H9 (cell line): ENCODE measurements around the gene RPL36. TPM values are rescaled to one million over a fixed set of nuclear protein-coding genes. Genes with fewer than 3 reads are reported as not detected.
A peak's percentile ranks its signal among the peaks of the same experiment; 100 is the strongest.

Experiments used
- DNase-seq: peaks from one replicate; pipeline ENCODE4 v3.0.0-alpha.2; 2017
- H2AFZ ChIP-seq: one replicate; pipeline ENCODE4 v1.6.1; 2013; ENCODE audit warnings: mild to moderate bottlenecking, low read length, control low read depth, moderate library complexity
- H2AK5ac ChIP-seq: 2 replicates; pipeline ENCODE4 v1.6.1; 2013; ENCODE audit warnings: low read length, control low read depth, mixed read lengths; ENCODE audit not compliant: insufficient read length
- H2BK120ac ChIP-seq: one replicate; pipeline ENCODE4 v1.6.1; 2013; ENCODE audit warnings: low read depth, mild to moderate bottlenecking, low read length, control low read depth, inconsistent platforms; ENCODE audit not compliant: poor library complexity, severe bottlenecking
- H2BK12ac ChIP-seq: 2 replicates; pipeline ENCODE4 v1.6.1; 2013; ENCODE audit warnings: low read length, control low read depth, mixed read lengths, low read depth; ENCODE audit not compliant: insufficient read length
- H2BK15ac ChIP-seq: 2 replicates; pipeline ENCODE4 v1.6.1; 2013; ENCODE audit warnings: low read depth, low read length, control low read depth
- H2BK20ac ChIP-seq: one replicate; pipeline ENCODE4 v1.6.1; 2013; ENCODE audit warnings: low read depth, mild to moderate bottlenecking, low read length, control low read depth, inconsistent platforms; ENCODE audit not compliant: poor library complexity, severe bottlenecking
- H2BK5ac ChIP-seq: 2 replicates; pipeline ENCODE4 v1.6.1; 2013; ENCODE audit warnings: low read length, control low read depth, mixed read lengths; ENCODE audit not compliant: insufficient read length
- H3K14ac ChIP-seq: 2 replicates; pipeline ENCODE4 v1.6.1; 2013; ENCODE audit warnings: low read length, control low read depth; ENCODE audit not compliant: insufficient read depth
- H3K18ac ChIP-seq: 2 replicates; pipeline ENCODE4 v1.6.1; 2013; ENCODE audit warnings: low read depth, mild to moderate bottlenecking, mixed read lengths, low read length, control low read depth; ENCODE audit not compliant: insufficient read length
- H3K23ac ChIP-seq: 2 replicates; pipeline ENCODE4 v1.6.1; 2013; ENCODE audit warnings: low read length, control low read depth, mixed read lengths, low read depth; ENCODE audit not compliant: insufficient read length
- H3K23me2 ChIP-seq: 2 replicates; pipeline ENCODE4 v1.6.1; 2013; ENCODE audit warnings: low read depth, mild to moderate bottlenecking, mixed read lengths, low read length, control low read depth; ENCODE audit not compliant: insufficient read length, poor library complexity, severe bottlenecking
- H3K27ac ChIP-seq: 2 replicates; pipeline ENCODE4 v1.5.1; 2013; ENCODE audit warnings: low read length, control low read depth, mixed read lengths, low read depth; ENCODE audit not compliant: insufficient read length
- H3K27me3 ChIP-seq: 2 replicates; pipeline ENCODE4 v1.6.1; 2013; ENCODE audit warnings: low read length, control low read depth, inconsistent platforms; ENCODE audit not compliant: insufficient read depth
- H3K4ac ChIP-seq: 2 replicates; pipeline ENCODE4 v1.6.1; 2013; ENCODE audit warnings: low read depth, mild to moderate bottlenecking, control low read depth, inconsistent platforms, low read length, moderate library complexity
- H3K4me1 ChIP-seq: 2 replicates; pipeline ENCODE4 v1.6.1; 2013; ENCODE audit warnings: low read length, control low read depth, inconsistent platforms; ENCODE audit not compliant: insufficient read depth
- H3K4me2 ChIP-seq: 2 replicates; pipeline ENCODE4 v1.6.1; 2013; ENCODE audit warnings: low read length, control low read depth, mixed read lengths; ENCODE audit not compliant: insufficient read length, insufficient read depth
- H3K56ac ChIP-seq: 2 replicates; pipeline ENCODE4 v1.6.1; 2013; ENCODE audit warnings: low read depth, mild to moderate bottlenecking, mixed read lengths, low read length, control low read depth; ENCODE audit not compliant: insufficient read length
- H3K79me1 ChIP-seq: 2 replicates; pipeline ENCODE4 v1.6.1; 2013; ENCODE audit warnings: low read depth, mild to moderate bottlenecking, moderate library complexity, low read length, control low read depth, inconsistent platforms; ENCODE audit not compliant: insufficient read depth, poor library complexity, severe bottlenecking
- H3K79me2 ChIP-seq: 2 replicates; pipeline ENCODE4 v1.6.1; 2013; ENCODE audit warnings: low read length, control low read depth, inconsistent platforms; ENCODE audit not compliant: insufficient read depth
- H3K9ac ChIP-seq: 2 replicates; pipeline ENCODE4 v1.6.1; 2013; ENCODE audit warnings: low read length, control low read depth, mixed read lengths; ENCODE audit not compliant: insufficient read length; ENCODE audit errors: extremely low read depth
- H3K9me3 ChIP-seq: one replicate; pipeline ENCODE4 v1.6.1; 2013; ENCODE audit warnings: low read depth, low read length, inconsistent platforms; ENCODE audit not compliant: control insufficient read depth
- H3T11ph ChIP-seq: one replicate; pipeline ENCODE4 v1.6.1; 2013; ENCODE audit warnings: mild to moderate bottlenecking, low read length, control low read depth, inconsistent platforms
- H4K20me1 ChIP-seq: one replicate; pipeline ENCODE4 v1.6.1; 2013; ENCODE audit not compliant: control insufficient read depth, insufficient read length, insufficient read depth
- H4K5ac ChIP-seq: 2 replicates; pipeline ENCODE4 v1.6.1; 2013; ENCODE audit warnings: low read depth, mild to moderate bottlenecking, mixed read lengths, low read length, control low read depth; ENCODE audit not compliant: insufficient read length
- H4K8ac ChIP-seq: replicated peaks from 2 replicates; pipeline ENCODE4 v1.6.1; 2013; ENCODE audit warnings: low read length, control low read depth, mixed read lengths, low read depth; ENCODE audit not compliant: insufficient read length
- H4K91ac ChIP-seq: 2 replicates; pipeline ENCODE4 v1.6.1; 2013; ENCODE audit warnings: low read depth, mild to moderate bottlenecking, moderate library complexity, mixed read lengths, low read length, control low read depth; ENCODE audit not compliant: insufficient read length
- H3K27ac Mint-ChIP-seq, 3 experiments: 2 replicates in 2 of 3; 3 replicates in 1 of 3; pipeline ENCODE4 v1.8.0; 2020 to 2021; ENCODE audit warnings: mixed read lengths in 3 of 3, mild to moderate bottlenecking in 1 of 3, moderate library complexity in 1 of 3
- H3K27me3 Mint-ChIP-seq: 2 replicates; pipeline ENCODE4 v1.8.0; 2021; ENCODE audit warnings: low read depth, mild to moderate bottlenecking, moderate library complexity, mixed read lengths
- H3K36me3 Mint-ChIP-seq, 3 experiments: 2 replicates in 2 of 3; 3 replicates in 1 of 3; pipeline ENCODE4 v1.8.0; 2020 to 2021; ENCODE audit warnings: low read depth in 3 of 3, mixed read lengths in 3 of 3; ENCODE audit not compliant: insufficient read depth in 1 of 3
- H3K4me1 Mint-ChIP-seq, 2 experiments: 2 replicates each; pipeline ENCODE4 v1.8.0; 2020; ENCODE audit warnings: mixed read lengths in 2 of 2
- H3K4me3 Mint-ChIP-seq, 2 experiments: 2 replicates in 1 of 2; 3 replicates in 1 of 2; pipeline ENCODE4 v1.8.0; 2020 to 2021; ENCODE audit warnings: mild to moderate bottlenecking in 2 of 2, mixed read lengths in 2 of 2, moderate library complexity in 1 of 2
- H3K9me3 Mint-ChIP-seq, 2 experiments: 2 replicates in 1 of 2; 3 replicates in 1 of 2; pipeline ENCODE4 v1.8.0; 2020; ENCODE audit warnings: mild to moderate bottlenecking in 2 of 2, mixed read lengths in 2 of 2, moderate library complexity in 1 of 2
- CTCF ChIP-seq: fragments of 200-600 bp; sonication (generic); conservative IDR thresholded peaks from 3 replicates; pipeline ENCODE4 v1.8.0; 2021; ENCODE audit warnings: antibody characterized with exemption, mild to moderate bottlenecking
- WGBS: extraction: QIAGEN DNeasy Blood & Tissue Kit; methylation state at CpG from one replicate; pipeline ENCODE4 v1.1.7; 2013; ENCODE audit warnings: missing lambda C conversion rate, low lambda C conversion rate, mixed read lengths; ENCODE audit not compliant: insufficient read length; ENCODE audit errors: extremely low coverage; 5-methylcytosine and 5-hydroxymethylcytosine counted together
- total RNA-seq: library from RNA; stranded (reverse); gene quantifications from 2 replicates; pipeline ENCODE4 v1.2.1, GENCODE V29; 2021

RPL36 gene
- total RNA-seq, 1 experiment from 2014 or later = 1,074 TPM

- peaks cover 16 to 18% of the 10 kb centered on the region in 2 experiments for H3K4me1 Mint-ChIP-seq
- Histone ChIP-seq H3K14ac (no peak overlapping the region; the same call in 1 of the 2 replicates), H3K4me2 (peak overlapping the region; percentile 90), H3K4ac (no peak overlapping the region), H2AFZ (no peak overlapping the region), H2BK12ac (no peak overlapping the region), H3K4me1 (no peaks in the 10 kb centered on the region), H4K91ac (no peak overlapping the region), H3K79me1 (peaks cover 4% of the 10 kb centered on the region), H3K27me3 (no peaks in the 10 kb centered on the region), H3K27ac (no peak overlapping the region), H3K18ac (no peak overlapping the region), H3T11ph (no peak overlapping the region), H2AK5ac (no peak overlapping the region), H2BK5ac (no peak overlapping the region), H4K20me1 (no peaks in the 10 kb centered on the region), H3K9me3 (no peaks in the 10 kb centered on the region), H3K23ac (no peak overlapping the region), H4K8ac (no peak overlapping the region), H3K79me2 (peaks cover 31% of the 10 kb centered on the region), H3K9ac (peak overlapping the region; percentile 81), H2BK120ac (no peak overlapping the region), H2BK20ac (no peak overlapping the region), H3K23me2 (peaks cover 9% of the 10 kb centered on the region), H3K56ac (no peak overlapping the region), H4K5ac (no peak overlapping the region), H2BK15ac (no peak overlapping the region)
- no CpG with 5 or more reads among the region's 11 CpGs for WGBS
- TF ChIP-seq CTCF = no peak
- peak overlapping the region; percentile 91 to 98 for H3K4me3 Mint-ChIP-seq
- peak overlapping the region; percentile 78 to 97 (median 95) for H3K27ac Mint-ChIP-seq
- H3K9me3 Mint-ChIP-seq = no peaks in the 10 kb centered on the region; a peak in 2 of 5 replicates
- H3K27me3 Mint-ChIP-seq = no peaks in the 10 kb centered on the region; the same call in 1 of the 2 replicates
- H3K36me3 Mint-ChIP-seq = peaks cover 17 to 31% (median 21%) of the 10 kb centered on the region in 3 experiments
- DNase-seq = no peak
These were observed 28.6 kb downstream of the RPL36 start for GRCh38 chr19:5718579-5719273.
